K562 (cell line): Measurements from ENCODE around the gene TMEM184B. TPM values are rescaled to one million over a fixed set of nuclear protein-coding genes. Genes with fewer than 3 reads are reported as not detected.
A peak's percentile ranks its signal among the peaks of the same experiment; 100 is the strongest.

Experiments
- ATAC-seq: fragments of 200-7000 bp; cut with Tn5 transposase; 3 replicates; pipeline ENCODE4 v1.9.1; 2020; ENCODE audit warnings: moderate library complexity
- BruUV-seq: library from RNA; stranded (reverse); fragments of 400-500 nt; replicated peaks from 2 replicates; lab custom pipeline; 2021; lab: Mats Ljungman, UMichigan
- CTCF ChIA-PET: fragments of 300-600 bp; formaldehyde crosslinking; extraction: SDS; loops from one replicate; lab custom pipeline; 2021; ENCODE audit warnings: low intra/inter-chr PET ratio; lab: Yijun Ruan, JAX
- POLR2A ChIA-PET: fragments of 300-600, 350-650 bp; sonication (Branson Sonifier 250); formaldehyde crosslinking; extraction: SDS; loops from one replicate; lab custom pipeline; 2021; ENCODE audit warnings: antibody characterized with exemption, inconsistent platforms; lab: Yijun Ruan, JAX
- DNase-seq, 4 experiments: peaks; one replicate each; pipeline versions ENCODE4 v3.0.0 to v3.0.0-alpha.2; 2011 to 2018; ENCODE audit warnings: low spot score in 3 of 4, mixed read lengths in 3 of 4; ENCODE audit errors: extremely low read depth in 1 of 4
- FAIRE-seq: peaks from 2 replicates; lab custom pipeline; 2011; peaks lifted over from hg19 to GRCh38; lab: Jason Lieb, UNC
- H2AFZ ChIP-seq: 2 replicates; pipeline ENCODE4 v1.6.0; 2011; ENCODE audit warnings: low read depth, low read length, control low read depth, inconsistent platforms
- H3K27ac ChIP-seq: fragments of 200-600 bp; 3 replicates; pipeline ENCODE4 v1.8.0; 2011; ENCODE audit warnings: low read depth, mild to moderate bottlenecking, control low read depth, inconsistent platforms, low read length, moderate library complexity, mixed read lengths; ENCODE audit errors: extremely low read depth
- H3K27me3 ChIP-seq, 2 experiments: fragments of 300-600 bp in 1 of 2; 2 replicates in 1 of 2; 3 replicates in 1 of 2; pipeline versions ENCODE4 v1.6.0 to v1.8.0; 2011; ENCODE audit warnings: inconsistent platforms in 2 of 2, low read length in 2 of 2, mild to moderate bottlenecking in 1 of 2, mixed read lengths in 1 of 2, moderate library complexity in 1 of 2; ENCODE audit not compliant: control insufficient read depth in 2 of 2, insufficient read depth in 2 of 2
- H3K36me3 ChIP-seq: fragments of 300-600 bp; 3 replicates; pipeline ENCODE4 v1.8.0; 2011; ENCODE audit warnings: mild to moderate bottlenecking, low read length, inconsistent platforms; ENCODE audit not compliant: control insufficient read depth, insufficient read depth
- H3K4me1 ChIP-seq, 2 experiments: fragments of 200-600 bp in 1 of 2; replicated peaks in 1 of 2; 2 replicates in 1 of 2; 3 replicates in 1 of 2; pipeline versions ENCODE4 v1.5.1 to v1.8.0; 2011; ENCODE audit warnings: inconsistent platforms in 2 of 2, low read length in 2 of 2, mild to moderate bottlenecking in 1 of 2, mixed read lengths in 1 of 2, moderate library complexity in 1 of 2; ENCODE audit not compliant: control insufficient read depth in 2 of 2, insufficient read depth in 2 of 2
- H3K4me2 ChIP-seq: 2 replicates; pipeline ENCODE4 v1.6.1; 2011; ENCODE audit warnings: low read length, control low read depth, inconsistent platforms, mixed read lengths; ENCODE audit not compliant: insufficient read depth
- H3K4me3 ChIP-seq: fragments of 200-600 bp; sonication (generic), shearing (Covaris generic); 2 replicates; pipeline ENCODE4 v1.5.1; 2016; ENCODE audit warnings: control low read depth, inconsistent platforms
- H3K79me2 ChIP-seq: fragments of 200-600 bp; 3 replicates; pipeline ENCODE4 v1.8.0; 2011; ENCODE audit warnings: low read length, inconsistent platforms; ENCODE audit not compliant: control insufficient read depth, insufficient read depth
- H3K9ac ChIP-seq, 2 experiments: 2 replicates each; pipeline versions ENCODE4 v1.6.0 to v1.6.1; 2011; ENCODE audit warnings: low read depth in 2 of 2, low read length in 2 of 2, control low read depth in 1 of 2, inconsistent platforms in 1 of 2, mild to moderate bottlenecking in 1 of 2, mixed read lengths in 1 of 2; ENCODE audit not compliant: insufficient read depth in 1 of 2
- H3K9me1 ChIP-seq: one replicate; pipeline ENCODE4 v1.6.0; 2011; ENCODE audit warnings: inconsistent platforms, mild to moderate bottlenecking, low read length, moderate library complexity; ENCODE audit not compliant: control insufficient read depth, insufficient read depth
- H3K9me3 ChIP-seq: replicated peaks from 2 replicates; pipeline ENCODE4 v1.5.1; 2011; ENCODE audit warnings: low read depth, low read length, inconsistent platforms; ENCODE audit not compliant: control insufficient read depth, insufficient read depth
- H4K20me1 ChIP-seq: replicated peaks from 2 replicates; pipeline ENCODE4 v1.6.1; 2011; ENCODE audit warnings: low read length, inconsistent platforms, mixed read lengths; ENCODE audit not compliant: control insufficient read depth, insufficient read depth
- HDGF ChIP-seq: fragments of 450-650 bp; IDR thresholded peaks from 2 replicates; pipeline ENCODE4 v1.6.1; 2016
- WGBS: fragments of 100-300 bp; shearing (Covaris generic); methylation state at CpG from one replicate; pipeline ENCODE4 v1.1.6; 2016; ENCODE audit warnings: low coverage, mixed read lengths; ENCODE audit not compliant: insufficient coverage; ENCODE audit errors: missing lambda C conversion rate; 5-methylcytosine and 5-hydroxymethylcytosine counted together
- in situ Hi-C: fragments of 300-500 bp; cut with MboI; formaldehyde crosslinking; loops from 4 replicates; pipeline ENCODE4 v1.15.0; 2018; ENCODE audit warnings: inconsistent platforms, mixed read lengths
- intact Hi-C: fragments of 100-400 bp; cut with micrococcal nuclease; formaldehyde crosslinking; loops from 2 replicates; pipeline ENCODE4 v1.14.2; 2022
- polyA plus RNA-seq, 8 experiments: library from polyadenylated mRNA; depleted of rRNA in 4 of 8; stranded (reverse) in 5 of 8; unstranded in 3 of 8; fragments of >200 nt; fragmentation: Nextera tagmentation in 2 of 8; fragmentation: Illumina TruSeq in 1 of 8; extraction: Ambion mirVana in 2 of 8; extraction: Trizol in 1 of 8; gene quantifications; 2 replicates each; pipeline versions ENCODE4 v1.2.1 to v1.2.3, GENCODE V29; 2011 to 2014; ENCODE audit warnings: inconsistent platforms in 1 of 8, missing spikeins in 1 of 8
- total RNA-seq, 7 experiments: library from RNA; depleted of rRNA in 6 of 7; stranded (reverse); fragments of >200 nt in 6 of 7; fragmentation: Illumina TruSeq in 2 of 7; extraction: Trizol in 2 of 7; gene quantifications; 2 replicates each; pipeline versions ENCODE4 v1.2.1 to v1.2.3, GENCODE V29; 2011 to 2021; ENCODE audit warnings: low replicate concordance in 1 of 7
- TF ChIP-seq, protein P1 (sequence below), 2 experiments: fragments of 450-650 bp; IDR thresholded peaks; 2 replicates each; pipeline ENCODE4 v1.6.1; 2016; ENCODE audit warnings: mild to moderate bottlenecking in 2 of 2, borderline replicate concordance in 1 of 2, low read depth in 1 of 2, moderate library complexity in 1 of 2

The TMEM184B gene
- total and polyA plus RNA-seq, 9 of the 15 experiments (the other 6 are each of a cell fraction or from before 2014, with no cell fraction given): 0.31 to 25.1 (median 6.2) TPM

DNA sequence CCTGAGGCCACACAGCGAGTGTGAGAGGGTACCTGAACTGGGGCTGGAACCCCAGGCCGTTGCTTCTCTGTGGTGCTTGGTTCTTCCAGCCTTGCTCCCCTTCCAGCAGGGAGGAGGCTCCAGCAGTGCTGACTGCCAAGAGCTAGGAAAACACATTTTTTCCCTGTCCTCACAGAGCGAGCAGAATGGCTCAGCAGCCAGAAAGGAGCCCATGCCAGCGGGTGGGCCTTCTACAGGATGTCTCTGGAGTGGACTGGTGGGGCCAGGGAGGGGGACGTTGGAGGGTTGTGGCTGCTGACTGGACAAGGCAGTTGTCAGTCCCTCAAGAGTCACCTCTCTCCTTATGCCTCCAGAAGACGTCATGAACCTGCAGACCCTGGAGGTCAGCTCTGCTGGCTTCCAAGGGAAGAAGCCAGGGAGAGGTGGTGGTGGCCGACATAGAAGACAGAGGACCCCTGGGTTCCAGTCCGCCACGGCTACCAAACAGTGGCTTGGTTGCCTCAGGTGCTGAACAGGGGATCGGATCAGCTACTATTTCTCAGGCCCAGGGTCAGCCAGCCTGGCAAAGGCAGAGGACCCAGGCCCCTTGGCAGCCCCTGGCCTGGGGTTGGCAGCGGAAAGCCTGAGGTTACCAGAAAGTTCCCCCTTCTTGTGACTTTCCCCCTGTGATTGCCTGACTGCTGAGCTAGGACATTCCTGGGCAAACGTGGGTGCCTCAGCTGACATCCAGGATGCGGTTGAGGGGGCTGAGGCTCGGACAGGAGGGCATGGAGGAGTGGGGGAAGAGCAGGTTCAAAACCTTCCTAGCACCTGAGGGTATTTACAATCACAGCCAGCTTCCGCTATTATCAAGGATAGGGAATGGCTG is 67.3 kb downstream of the TMEM184B start:
- Histone ChIP-seq H3K4me2 (no peak overlapping the region), H3K9ac (peak overlapping the region in 1 of 2 experiments; percentile 43; a peak in 2 of 4 replicates), H3K9me3 (no peaks in the 10 kb centered on the region), H3K9me1 (no peaks in the 10 kb centered on the region), H3K4me1 (peaks cover 4 to 22% of the 10 kb centered on the region in 2 experiments; a peak in 3 of 5 replicates), H3K27me3 (no peaks in the 10 kb centered on the region), H3K27ac (no peak overlapping the region), H3K36me3 (peaks cover 3% of the 10 kb centered on the region; the same call in 1 of the 3 replicates), H3K79me2 (peaks cover 45% of the 10 kb centered on the region), H3K4me3 (no peak overlapping the region), H2AFZ (no peak overlapping the region), H4K20me1 (peaks cover 18% of the 10 kb centered on the region; the same call in 1 of the 2 replicates)
- no peak for FAIRE-seq
- in situ Hi-C loops: no loop called here
- 77% methylated on average over 10 of the region's 15 CpGs for WGBS
- no peak for TF ChIP-seq HDGF
- TF ChIP-seq, protein P1, sequence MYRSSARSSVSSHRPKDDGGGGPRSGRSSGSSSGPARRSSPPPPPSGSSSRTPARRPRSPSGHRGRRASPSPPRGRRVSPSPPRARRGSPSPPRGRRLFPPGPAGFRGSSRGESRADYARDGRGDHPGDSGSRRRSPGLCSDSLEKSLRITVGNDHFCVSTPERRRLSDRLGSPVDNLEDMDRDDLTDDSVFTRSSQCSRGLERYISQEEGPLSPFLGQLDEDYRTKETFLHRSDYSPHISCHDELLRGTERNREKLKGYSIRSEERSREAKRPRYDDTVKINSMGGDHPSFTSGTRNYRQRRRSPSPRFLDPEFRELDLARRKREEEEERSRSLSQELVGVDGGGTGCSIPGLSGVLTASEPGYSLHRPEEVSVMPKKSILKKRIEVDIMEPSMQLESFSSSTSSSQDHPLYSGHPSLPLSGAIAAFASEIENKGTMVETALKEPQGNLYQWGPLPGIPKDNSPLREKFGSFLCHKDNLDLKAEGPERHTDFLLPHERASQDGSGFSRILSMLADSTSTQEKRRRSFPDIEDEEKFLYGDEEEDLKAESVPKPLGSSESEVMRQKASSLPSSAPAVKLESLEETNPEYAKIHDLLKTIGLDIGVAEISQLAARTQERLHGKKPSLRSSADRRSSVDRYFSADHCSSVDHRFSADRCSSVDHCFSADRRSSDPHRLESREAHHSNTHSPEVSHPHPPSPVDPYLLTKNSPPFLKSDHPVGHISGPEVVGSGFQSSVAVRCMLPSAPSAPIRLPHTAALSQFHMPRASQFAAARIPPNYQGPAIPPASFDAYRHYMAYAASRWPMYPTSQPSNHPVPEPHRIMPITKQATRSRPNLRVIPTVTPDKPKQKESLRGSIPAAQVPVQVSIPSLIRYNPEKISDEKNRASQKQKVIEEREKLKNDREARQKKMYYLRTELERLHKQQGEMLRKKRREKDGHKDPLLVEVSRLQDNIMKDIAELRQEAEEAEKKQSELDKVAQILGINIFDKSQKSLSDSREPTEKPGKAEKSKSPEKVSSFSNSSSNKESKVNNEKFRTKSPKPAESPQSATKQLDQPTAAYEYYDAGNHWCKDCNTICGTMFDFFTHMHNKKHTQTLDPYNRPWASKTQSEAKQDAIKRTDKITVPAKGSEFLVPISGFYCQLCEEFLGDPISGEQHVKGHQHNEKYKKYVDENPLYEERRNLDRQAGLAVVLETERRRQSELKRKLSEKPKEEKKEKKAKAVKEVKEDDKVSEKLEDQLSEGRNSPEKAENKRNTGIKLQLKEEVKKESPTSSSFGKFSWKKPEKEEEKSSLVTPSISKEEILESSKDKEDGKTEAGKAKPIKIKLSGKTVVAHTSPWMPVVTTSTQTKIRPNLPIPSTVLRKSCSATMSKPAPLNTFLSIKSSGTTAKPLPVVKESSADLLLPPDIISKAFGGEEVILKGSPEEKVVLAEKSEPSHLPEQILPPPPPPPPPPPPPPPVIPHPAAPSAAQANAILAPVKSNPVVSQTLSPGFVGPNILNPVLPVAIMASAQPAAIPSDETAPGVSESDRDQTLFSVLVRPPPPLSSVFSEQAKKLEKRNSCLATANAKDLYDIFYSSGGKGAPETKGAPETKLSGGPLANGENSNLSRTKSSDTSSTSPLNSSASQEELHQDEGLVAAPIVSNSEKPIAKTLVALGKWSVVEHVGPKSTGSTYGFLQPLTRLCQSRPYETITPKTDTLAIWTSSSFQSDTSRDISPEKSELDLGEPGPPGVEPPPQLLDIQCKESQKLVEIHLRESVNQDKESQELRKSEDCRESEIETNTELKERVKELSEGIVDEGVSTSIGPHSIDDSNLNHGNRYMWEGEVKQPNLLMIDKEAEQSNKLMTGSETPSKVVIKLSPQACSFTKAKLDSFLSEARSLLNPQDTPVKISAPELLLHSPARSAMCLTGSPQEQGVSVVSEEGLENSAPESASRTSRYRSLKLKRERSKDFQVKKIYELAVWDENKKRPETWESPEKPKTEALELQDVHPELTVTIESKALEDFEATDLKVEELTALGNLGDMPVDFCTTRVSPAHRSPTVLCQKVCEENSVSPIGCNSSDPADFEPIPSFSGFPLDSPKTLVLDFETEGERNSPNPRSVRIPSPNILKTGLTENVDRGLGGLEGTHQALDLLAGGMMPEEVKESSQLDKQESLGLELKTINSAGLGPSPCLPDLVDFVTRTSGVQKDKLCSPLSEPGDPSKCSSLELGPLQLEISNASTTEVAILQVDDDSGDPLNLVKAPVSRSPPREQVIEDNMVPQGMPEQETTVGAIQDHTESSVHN (IDR thresholded peaks at IDR 0.05; ENCODE audit: borderline replicate concordance in 1 of 2, low read depth in 1 of 2): no peak
- POLR2A ChIA-PET: interaction anchor here (0.6 to 4.9 kb wide), 6 partner anchors 7 to 123 kb away, joined by 3 to 44 read pairs (median 4); no protein-coding TSS in a partner anchor
- intact Hi-C loops: loop anchor here (10.0 kb wide), 1 partner anchor 91 kb away; the partner anchor contains the start of gene BAIAP2L2
- no TSS peak for BruUV-seq
- CTCF ChIA-PET: no interaction called here
- no peak for ATAC-seq
- DNase-seq: no peak
